Loucy (cell line): ENCODE results near the gene RCL1.

Source experiments
- H2AFZ ChIP-seq: fragments of 200-600 bp; sonication (generic); 2 replicates; pipeline ENCODE4 v1.6.0; 2016; ENCODE audit warnings: antibody characterized with exemption, mild to moderate bottlenecking, low read length, moderate library complexity
- H3F3A ChIP-seq: fragments of 200-600 bp; 2 replicates; pipeline ENCODE4 v1.6.0; 2016; ENCODE audit warnings: antibody characterized with exemption, low read depth, mild to moderate bottlenecking
- H3K27me3 ChIP-seq: fragments of 200-600 bp; sonication (generic); 2 replicates; pipeline ENCODE4 v1.6.1; 2014; ENCODE audit warnings: low read length, mild to moderate bottlenecking; ENCODE audit not compliant: insufficient read depth, poor library complexity, severe bottlenecking
- H3K36me3 ChIP-seq: fragments of 200-600 bp; sonication (generic); 2 replicates; pipeline ENCODE4 v1.6.1; 2016; ENCODE audit warnings: low read length; ENCODE audit not compliant: insufficient read depth
- H3K4me1 ChIP-seq: fragments of 200-600 bp; sonication (generic); 2 replicates; pipeline ENCODE4 v1.5.1; 2014; ENCODE audit warnings: low read length, mild to moderate bottlenecking; ENCODE audit not compliant: insufficient read depth, poor library complexity, severe bottlenecking
- H3K4me2 ChIP-seq: fragments of 200-600 bp; sonication (generic); 2 replicates; pipeline ENCODE4 v1.6.0; 2014; ENCODE audit warnings: antibody characterized with exemption, low read length, low read depth, mild to moderate bottlenecking; ENCODE audit not compliant: poor library complexity, severe bottlenecking
- H3K4me3 ChIP-seq: fragments of 200-600 bp; sonication (generic); 2 replicates; pipeline ENCODE4 v1.5.1; 2014; ENCODE audit warnings: low read length, mild to moderate bottlenecking, mixed read lengths; ENCODE audit not compliant: poor library complexity, severe bottlenecking
- H3K79me2 ChIP-seq: fragments of 200-600 bp; sonication (generic); 2 replicates; pipeline ENCODE4 v1.6.1; 2014; ENCODE audit warnings: low read length; ENCODE audit not compliant: insufficient read depth
- H3K9ac ChIP-seq: fragments of 200-600 bp; sonication (generic); 2 replicates; pipeline ENCODE4 v1.6.0; 2014; ENCODE audit warnings: mild to moderate bottlenecking, low read depth, low read length, moderate library complexity; ENCODE audit not compliant: poor library complexity, severe bottlenecking
- H3K9me2 ChIP-seq: fragments of 200-600 bp; sonication (generic); replicated peaks from 2 replicates; pipeline ENCODE4 v1.6.1; 2016; ENCODE audit warnings: low read depth, low read length, mixed read lengths
- H3K9me3 ChIP-seq: fragments of 200-600 bp; sonication (generic); 2 replicates; pipeline ENCODE4 v1.6.1; 2014; ENCODE audit warnings: mild to moderate bottlenecking, antibody characterized with exemption, low read length, low read depth; ENCODE audit not compliant: insufficient read depth
- H4K20me1 ChIP-seq: fragments of 200-600 bp; sonication (generic); 2 replicates; pipeline ENCODE4 v1.6.0; 2014; ENCODE audit warnings: antibody characterized with exemption, low read length, mild to moderate bottlenecking; ENCODE audit not compliant: insufficient read depth, poor library complexity, severe bottlenecking
- CTCF ChIP-seq: fragments of 200-600 bp; sonication (generic); conservative IDR thresholded peaks from 2 replicates; pipeline ENCODE4 v1.5.1; 2014; ENCODE audit warnings: mild to moderate bottlenecking, antibody characterized with exemption, low read length
- EZH2phosphoT487 ChIP-seq: fragments of 200-600 bp; IDR thresholded peaks from 2 replicates; pipeline ENCODE4 v1.6.1; 2018; ENCODE audit warnings: antibody characterized with exemption, mild to moderate bottlenecking, moderate library complexity, borderline replicate concordance

RCL1 gene

DNA sequence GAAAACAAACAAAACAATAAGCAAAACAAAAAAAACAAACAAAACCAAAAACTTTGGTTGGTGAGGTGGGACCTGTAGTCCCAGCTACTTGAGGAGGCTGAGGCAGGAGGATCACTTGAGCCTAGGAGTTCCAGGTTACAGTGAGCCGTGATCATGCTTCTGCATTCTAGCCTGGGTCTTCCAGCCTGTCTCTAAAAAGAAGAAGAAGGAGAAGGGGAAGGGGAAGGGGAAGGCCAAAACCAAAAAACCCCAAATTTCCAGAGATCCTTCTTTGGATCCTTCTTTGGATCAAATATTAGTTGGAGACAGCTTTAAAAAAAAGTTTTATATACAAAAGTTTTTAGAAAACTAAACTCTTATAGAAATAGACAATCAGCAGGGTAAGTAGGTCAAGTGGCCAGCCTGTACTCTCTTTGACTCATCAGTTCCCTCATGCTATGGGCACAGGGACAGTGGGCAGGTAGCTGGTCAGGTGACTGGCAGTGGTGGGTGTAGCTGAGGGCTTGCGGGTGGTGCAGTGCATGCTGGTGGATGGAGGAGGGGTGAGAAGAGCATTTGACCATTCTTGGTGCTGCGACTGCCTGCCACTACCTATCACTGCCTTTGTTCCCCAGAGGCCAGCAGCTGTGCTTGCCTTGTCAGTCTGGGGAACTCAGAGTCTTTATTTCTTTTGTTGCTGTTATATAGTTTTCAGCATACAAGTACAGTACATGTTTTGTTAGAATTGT lies 12.6 kb downstream of the RCL1 start:
- Histone ChIP-seq H3K79me2 (peaks cover 73% of the 10 kb centered on the region), H2AFZ (no peak overlapping the region), H3K4me2 (no peak overlapping the region), H4K20me1 (no peaks in the 10 kb centered on the region), H3K4me3 (no peak overlapping the region), H3K36me3 (no peaks in the 10 kb centered on the region), H3K4me1 (no peaks in the 10 kb centered on the region), H3K9me3 (0 out of 2 replicates have a peak, but pooled peaks cover 5% of the 10 kb centered on the region), H3K9me2 (no peaks in the 10 kb centered on the region), H3K27me3 (no peaks in the 10 kb centered on the region), H3K9ac (no peak overlapping the region), H3F3A (no peaks in the 10 kb centered on the region)
- TF ChIP-seq CTCF (no peak), EZH2phosphoT487 (no peak)

GRCh38 chr9:4810565-4810964 lies 17.8 kb downstream of the RCL1 start:
- no peak for TF ChIP-seq CTCF
- no peak for TF ChIP-seq EZH2phosphoT487
- H3K9me2 ChIP-seq, result no peaks in the 10 kb centered on the region

GRCh38 chr9:4811824-4812223 lies 19.1 kb downstream of the RCL1 start:
- Histone ChIP-seq H3K4me1 (peaks cover 3% of the 10 kb centered on the region), H3K4me3 (no peak overlapping the region)
- TF ChIP-seq CTCF (no peak), EZH2phosphoT487 (no peak)

More at GRCh38 chr9:4810565-4810964, 17.8 kb downstream of the RCL1 start:
- Histone ChIP-seq H3K4me2 (no peak overlapping the region), H2AFZ (no peak overlapping the region), H3K9ac (no peak overlapping the region), H4K20me1 (no peaks in the 10 kb centered on the region), H3K4me3 (no peak overlapping the region), H3K27me3 (no peaks in the 10 kb centered on the region), H3K36me3 (no peaks in the 10 kb centered on the region), H3K9me3 (peaks cover 10% of the 10 kb centered on the region; the same call in 1 of the 2 replicates), H3F3A (no peaks in the 10 kb centered on the region), H3K79me2 (peaks cover 56% of the 10 kb centered on the region; the same call in 1 of the 2 replicates), H3K4me1 (peaks cover 3% of the 10 kb centered on the region)

More at GRCh38 chr9:4811824-4812223, 19.1 kb downstream of the RCL1 start:
- peaks cover 5% of the 10 kb centered on the region; the same call in 1 of the 2 replicates for H3K9me3 ChIP-seq
- no peaks in the 10 kb centered on the region for H3K9me2 ChIP-seq
- H3F3A ChIP-seq, result no peaks in the 10 kb centered on the region
- no peak overlapping the region for H3K9ac ChIP-seq
- H3K27me3 ChIP-seq, result no peaks in the 10 kb centered on the region
- no peaks in the 10 kb centered on the region for H4K20me1 ChIP-seq
- H3K4me2 ChIP-seq, result no peak overlapping the region
- H3K79me2 ChIP-seq, result peaks cover 60% of the 10 kb centered on the region
- no peak overlapping the region for H2AFZ ChIP-seq
- H3K36me3 ChIP-seq, result no peaks in the 10 kb centered on the region
